IPS-18a (cell line): ENCODE results near the gene CD6.

Source experiments
- H3K27ac ChIP-seq: one replicate; pipeline ENCODE4 v1.5.1; 2013; ENCODE audit warnings: low read length
- H3K27me3 ChIP-seq: one replicate; pipeline ENCODE4 v1.6.1; 2013; ENCODE audit warnings: mild to moderate bottlenecking, low read length; ENCODE audit not compliant: control insufficient read depth, insufficient read depth
- H3K36me3 ChIP-seq: one replicate; pipeline ENCODE4 v1.6.1; 2013; ENCODE audit warnings: low read depth, low read length; ENCODE audit not compliant: control insufficient read depth
- H3K4me1 ChIP-seq: one replicate; pipeline ENCODE4 v1.6.1; 2013; ENCODE audit warnings: low read depth, low read length; ENCODE audit not compliant: control insufficient read depth
- H3K4me3 ChIP-seq: one replicate; pipeline ENCODE4 v1.5.1; 2013; ENCODE audit warnings: low read length
- H3K9ac ChIP-seq: one replicate; pipeline ENCODE4 v1.6.1; 2013; ENCODE audit warnings: mild to moderate bottlenecking, low read length, moderate library complexity
- H3K9me3 ChIP-seq: one replicate; pipeline ENCODE4 v1.6.1; 2013; ENCODE audit warnings: low read depth, low read length; ENCODE audit not compliant: control insufficient read depth

Gene CD6

GRCh38 chr11:60936467-60937143, 34.9 kb upstream of the CD6 start:
- no peak overlapping the region for H3K9ac ChIP-seq
- H3K36me3 ChIP-seq: peaks cover 10% of the 10 kb centered on the region
- no peak overlapping the region for H3K27ac ChIP-seq
- H3K9me3 ChIP-seq: no peaks in the 10 kb centered on the region
- H3K4me3 ChIP-seq: no peak overlapping the region
- no peaks in the 10 kb centered on the region for H3K27me3 ChIP-seq
- H3K4me1 ChIP-seq: peaks cover 3% of the 10 kb centered on the region

- Histone ChIP-seq H3K36me3 (peaks cover 5% of the 10 kb centered on the region), H3K4me1 (peaks cover 3% of the 10 kb centered on the region), H3K9me3 (no peaks in the 10 kb centered on the region), H3K9ac (no peak overlapping the region), H3K27me3 (no peaks in the 10 kb centered on the region), H3K27ac (no peak overlapping the region), H3K4me3 (no peak overlapping the region)
These were observed 34.3 kb upstream of the CD6 start for GRCh38 chr11:60937144-60937527.

DNA sequence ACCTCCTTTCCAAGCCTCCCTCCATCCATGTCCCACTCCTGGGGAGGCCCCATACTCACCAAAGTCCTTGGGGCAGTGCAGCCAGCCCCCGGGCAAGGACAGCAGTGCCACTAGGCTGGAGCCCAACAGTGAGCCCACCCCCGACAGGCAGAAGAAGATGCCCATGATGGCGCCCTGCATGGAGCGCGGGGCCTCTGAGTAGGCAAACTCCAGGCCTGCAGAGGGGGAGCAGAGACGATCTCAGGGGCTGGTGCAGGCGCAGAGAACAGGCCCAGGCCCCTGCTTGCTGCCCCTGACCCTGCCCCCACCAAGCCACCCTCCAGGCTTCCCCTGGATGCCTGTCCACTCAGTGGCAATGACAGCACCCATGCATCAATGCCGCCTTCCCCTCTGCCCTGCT, 33.7 kb upstream of the CD6 start:
- H3K27ac ChIP-seq: no peak overlapping the region
- H3K9me3 ChIP-seq: no peaks in the 10 kb centered on the region
- peaks cover under 1% of the 10 kb centered on the region for H3K4me1 ChIP-seq
- no peak overlapping the region for H3K4me3 ChIP-seq
- peaks cover 3% of the 10 kb centered on the region for H3K36me3 ChIP-seq
- H3K27me3 ChIP-seq: no peaks in the 10 kb centered on the region
- no peak overlapping the region for H3K9ac ChIP-seq

GRCh38 chr11:60938500-60938899, 33.0 kb upstream of the CD6 start:
- H3K9ac ChIP-seq: no peak overlapping the region
- H3K36me3 ChIP-seq: peaks cover 3% of the 10 kb centered on the region
- H3K4me1 ChIP-seq: no peaks in the 10 kb centered on the region
- no peaks in the 10 kb centered on the region for H3K27me3 ChIP-seq
- no peak overlapping the region for H3K4me3 ChIP-seq
- no peak overlapping the region for H3K27ac ChIP-seq
- H3K9me3 ChIP-seq: no peaks in the 10 kb centered on the region

DNA sequence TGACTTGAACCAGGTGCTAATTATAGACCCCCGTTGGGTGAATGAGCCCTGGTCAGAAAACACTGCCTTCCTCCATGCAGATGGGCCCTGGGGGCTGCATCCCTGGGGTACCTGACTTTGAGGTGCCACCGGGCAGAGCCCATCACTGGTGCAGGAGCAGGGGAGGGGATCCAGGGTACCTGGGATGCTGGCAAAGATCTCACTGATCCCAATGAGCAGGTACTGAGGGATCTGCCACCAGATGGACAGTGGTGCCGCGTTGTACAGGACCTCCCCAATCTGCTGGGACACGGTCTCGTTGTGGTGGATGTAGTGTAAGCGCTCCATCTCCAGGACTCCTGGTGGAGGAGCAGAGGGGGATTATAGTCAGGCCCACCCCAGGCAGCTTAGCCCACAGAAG, 32.2 kb upstream of the CD6 start:
- Histone ChIP-seq H3K27ac (no peak overlapping the region), H3K4me3 (no peak overlapping the region), H3K9ac (no peak overlapping the region), H3K4me1 (no peaks in the 10 kb centered on the region), H3K27me3 (no peaks in the 10 kb centered on the region), H3K9me3 (no peaks in the 10 kb centered on the region), H3K36me3 (peaks cover 3% of the 10 kb centered on the region)

- H3K36me3 ChIP-seq: peaks cover under 1% of the 10 kb centered on the region
- no peak overlapping the region for H3K4me3 ChIP-seq
- H3K27me3 ChIP-seq: no peaks in the 10 kb centered on the region
- no peaks in the 10 kb centered on the region for H3K9me3 ChIP-seq
- H3K27ac ChIP-seq: no peak overlapping the region
- H3K4me1 ChIP-seq: no peaks in the 10 kb centered on the region
- H3K9ac ChIP-seq: no peak overlapping the region
These were observed 31.6 kb upstream of the CD6 start for GRCh38 chr11:60939855-60940254.

DNA sequence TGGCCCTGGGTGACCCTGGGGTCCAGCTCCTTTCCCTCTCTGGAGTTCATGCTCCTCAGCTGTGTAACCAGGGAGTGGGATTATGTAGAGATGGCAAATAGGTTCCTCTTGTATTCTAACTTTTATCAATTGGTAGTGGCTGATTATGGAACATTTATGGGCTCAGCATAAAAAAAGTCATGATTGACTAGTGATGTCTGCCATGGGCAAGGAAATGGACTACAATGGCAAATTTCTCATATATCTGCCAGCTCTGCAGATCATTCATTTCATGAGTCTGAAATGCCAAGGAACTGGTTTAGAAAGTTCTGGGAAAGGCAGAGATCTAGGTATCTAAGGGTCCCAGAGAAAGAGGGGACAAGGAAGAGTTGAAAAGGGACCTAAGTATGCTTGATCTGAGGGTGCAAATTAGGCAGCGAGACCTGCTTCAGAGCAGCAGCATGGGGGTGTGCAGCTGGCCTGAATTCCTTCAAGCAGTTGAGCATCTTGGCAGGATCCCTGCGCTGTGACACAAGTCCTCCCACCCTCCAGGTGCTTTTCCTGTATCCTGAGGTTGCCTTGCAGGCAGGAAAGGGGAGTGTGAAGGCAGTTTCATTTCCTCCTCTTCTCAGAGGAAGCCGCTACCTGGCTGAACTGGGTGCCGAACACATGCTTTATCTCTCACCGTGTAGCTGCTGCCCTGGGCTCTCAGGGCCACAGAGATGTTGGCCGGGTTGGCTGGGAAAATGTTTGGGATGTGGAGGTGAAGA, 29.9 kb upstream of the CD6 start:
- no peaks in the 10 kb centered on the region for H3K4me1 ChIP-seq
- no peak overlapping the region for H3K27ac ChIP-seq
- H3K27me3 ChIP-seq: no peaks in the 10 kb centered on the region
- H3K4me3 ChIP-seq: no peak overlapping the region
- no peak overlapping the region for H3K9ac ChIP-seq
- H3K36me3 ChIP-seq: no peaks in the 10 kb centered on the region
- H3K9me3 ChIP-seq: no peaks in the 10 kb centered on the region

GRCh38 chr11:60942219-60942618, 29.3 kb upstream of the CD6 start:
- Histone ChIP-seq H3K9me3 (no peaks in the 10 kb centered on the region), H3K4me3 (no peak overlapping the region), H3K36me3 (no peaks in the 10 kb centered on the region), H3K9ac (no peak overlapping the region), H3K4me1 (no peaks in the 10 kb centered on the region), H3K27ac (no peak overlapping the region), H3K27me3 (no peaks in the 10 kb centered on the region)

- Histone ChIP-seq H3K4me3 (no peak overlapping the region), H3K9me3 (no peaks in the 10 kb centered on the region), H3K36me3 (no peaks in the 10 kb centered on the region), H3K4me1 (no peaks in the 10 kb centered on the region), H3K27ac (no peak overlapping the region), H3K9ac (no peak overlapping the region), H3K27me3 (no peaks in the 10 kb centered on the region)
These were observed 28.4 kb upstream of the CD6 start for GRCh38 chr11:60942970-60943565.

DNA sequence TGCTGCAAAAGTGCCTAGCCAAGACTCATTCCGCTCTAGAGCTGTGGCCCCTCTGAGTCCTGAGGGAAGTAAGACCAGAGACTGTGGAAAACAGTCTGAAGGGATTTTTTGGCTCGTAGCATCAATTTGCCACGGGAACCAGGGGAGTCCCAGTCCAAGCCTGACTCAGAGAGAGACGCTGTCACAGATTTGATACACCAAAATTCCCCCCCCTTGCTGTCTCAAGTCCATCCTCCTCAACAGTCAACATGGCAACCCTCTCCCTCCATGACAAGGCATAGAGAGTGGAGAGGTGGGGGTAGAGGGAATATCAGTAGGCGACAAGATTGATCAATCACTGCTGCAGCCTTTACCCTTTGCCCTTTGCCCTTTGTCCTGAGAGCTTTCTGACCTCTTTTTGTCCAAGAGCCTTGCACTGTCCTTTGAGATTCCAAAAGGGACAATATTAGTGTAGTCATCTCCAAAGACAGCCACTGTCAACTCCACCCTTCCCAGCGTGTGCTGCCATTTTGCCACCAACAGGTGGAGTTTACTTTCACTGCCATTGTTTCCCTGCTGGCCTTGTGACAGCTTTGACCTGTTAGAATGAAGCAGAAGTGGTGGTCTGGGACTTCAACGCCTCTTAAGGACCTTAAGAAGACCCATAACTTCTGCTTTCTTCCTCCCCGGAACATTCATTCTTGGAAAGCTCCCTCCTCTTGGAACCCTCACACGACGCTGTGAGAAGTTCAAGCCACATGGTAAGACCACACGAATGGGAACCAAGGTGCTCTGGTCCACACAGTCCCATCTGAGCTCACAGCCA, 26.8 kb upstream of the CD6 start:
- H3K4me1 ChIP-seq: no peaks in the 10 kb centered on the region
- H3K27ac ChIP-seq: no peak overlapping the region
- H3K36me3 ChIP-seq: no peaks in the 10 kb centered on the region

DNA sequence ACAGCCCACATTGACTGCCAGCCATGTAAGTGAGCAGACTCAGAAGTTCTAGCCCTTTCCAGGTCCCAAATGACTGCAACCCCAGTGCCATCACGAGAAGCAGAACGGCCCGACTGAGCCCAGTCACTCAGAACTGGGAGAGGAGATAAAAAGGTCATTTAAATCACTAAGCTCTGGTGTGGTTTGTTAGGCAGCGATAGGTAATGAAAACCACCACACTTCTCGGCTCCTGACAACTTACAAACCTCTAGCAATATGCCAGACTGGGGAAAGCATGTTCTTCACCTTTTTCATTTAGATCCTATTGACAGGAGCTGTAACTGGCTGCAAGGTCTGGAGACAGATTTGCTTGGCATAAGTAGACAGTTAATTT, 26.2 kb upstream of the CD6 start:
- no peak overlapping the region for H3K27ac ChIP-seq
- H3K36me3 ChIP-seq: no peaks in the 10 kb centered on the region

More for the DNA sequence above, 26.8 kb upstream of the CD6 start:
- no peaks in the 10 kb centered on the region for H3K9me3 ChIP-seq
- no peak overlapping the region for H3K4me3 ChIP-seq
- H3K9ac ChIP-seq: no peak overlapping the region
- peaks cover 3% of the 10 kb centered on the region for H3K27me3 ChIP-seq

More for the DNA sequence above, 26.2 kb upstream of the CD6 start:
- H3K27me3 ChIP-seq: peaks cover 8% of the 10 kb centered on the region
- no peaks in the 10 kb centered on the region for H3K9me3 ChIP-seq
- no peak overlapping the region for H3K9ac ChIP-seq
- H3K4me3 ChIP-seq: no peak overlapping the region
- no peaks in the 10 kb centered on the region for H3K4me1 ChIP-seq
